GM10248 (cell line): Measurements from ENCODE around the gene MRPL34.

ENCODE experiments used
- CTCF ChIA-PET: fragments of 300-600 bp; sonication (Branson Sonifier 250); formaldehyde crosslinking; extraction: SDS; loops from one replicate; lab custom pipeline; 2021; ENCODE audit warnings: antibody characterized with exemption; lab: Yijun Ruan, JAX
- POLR2A ChIA-PET: fragments of 350-650 bp; sonication (Branson Sonifier 250); formaldehyde crosslinking; extraction: SDS; loops from one replicate; lab custom pipeline; 2020; ENCODE audit warnings: antibody characterized with exemption; lab: Yijun Ruan, JAX
- DNase-seq: peaks from one replicate; pipeline ENCODE4 v3.0.0; 2012; ENCODE audit errors: extremely low spot score
- CTCF ChIP-seq: IDR thresholded peaks from 2 replicates; pipeline ENCODE4 v1.5.1; 2012; ENCODE audit warnings: mild to moderate bottlenecking, low read depth; ENCODE audit errors: extremely low read depth, missing control alignments, control extremely low read depth

MRPL34 gene

GRCh38 chr19:17353386-17353785 lies 47.7 kb downstream of the MRPL34 start:
- ChIA-PET CTCF (interaction anchor here (1.0 to 1.7 kb wide), 4 partner anchors 8 to 36 kb away, joined by 3 to 5 read pairs (median 4); no protein-coding TSS in a partner anchor), POLR2A (no interaction called here)
- no peak for DNase-seq
- no peak for TF ChIP-seq CTCF
